GM23338 (cell line): ENCODE data around the gene LRRC28. TPM values are rescaled to one million over a fixed set of nuclear protein-coding genes. Genes with fewer than 3 reads are reported as not detected.

Experiments used
- ATAC-seq: fragments of 200-7000 bp; cut with Tn5 transposase; 3 replicates; pipeline ENCODE4 v1.9.1; 2020
- DNase-seq: peaks from one replicate; pipeline ENCODE4 v3.0.0-alpha.2; 2015; ENCODE audit warnings: low spot score
- H2AFZ ChIP-seq: fragments of 200-600 bp; sonication (generic); 2 replicates; pipeline ENCODE4 v1.8.0; 2016; ENCODE audit warnings: antibody characterized with exemption, mild to moderate bottlenecking, moderate library complexity
- H3F3A ChIP-seq: fragments of 200-600 bp; sonication (generic); replicated peaks from 2 replicates; pipeline ENCODE4 v1.8.0; 2017; ENCODE audit warnings: antibody characterized with exemption, mixed run types, low read depth
- H3K27ac ChIP-seq: fragments of 200-600 bp; sonication (generic); 2 replicates; pipeline ENCODE4 v1.6.1; 2016; ENCODE audit warnings: low read depth
- H3K27me3 ChIP-seq: fragments of 200-600 bp; sonication (generic); 2 replicates; pipeline ENCODE4 v1.8.0; 2016; ENCODE audit warnings: mild to moderate bottlenecking, mixed run types, moderate library complexity; ENCODE audit not compliant: insufficient read depth
- H3K36me3 ChIP-seq: fragments of 200-600 bp; sonication (generic); 2 replicates; pipeline ENCODE4 v1.8.0; 2016; ENCODE audit warnings: mild to moderate bottlenecking; ENCODE audit not compliant: insufficient read depth
- H3K4me1 ChIP-seq: fragments of 200-600 bp; sonication (generic); 2 replicates; pipeline ENCODE4 v1.8.0; 2016; ENCODE audit warnings: mild to moderate bottlenecking, moderate library complexity; ENCODE audit not compliant: insufficient read depth
- H3K4me2 ChIP-seq: fragments of 200-600 bp; sonication (generic); 2 replicates; pipeline ENCODE4 v1.7.1; 2017; ENCODE audit warnings: mixed run types
- H3K4me3 ChIP-seq: fragments of 200-600 bp; sonication (generic); 2 replicates; pipeline ENCODE4 v1.6.1; 2016; ENCODE audit warnings: mixed run types
- H3K79me2 ChIP-seq: fragments of 200-600 bp; sonication (generic); replicated peaks from 2 replicates; pipeline ENCODE4 v1.8.0; 2017; ENCODE audit warnings: mild to moderate bottlenecking; ENCODE audit not compliant: insufficient read depth
- H3K9me2 ChIP-seq: fragments of 200-600 bp; sonication (generic); 2 replicates; pipeline ENCODE4 v1.8.0; 2017; ENCODE audit not compliant: insufficient read depth
- H4K20me1 ChIP-seq: fragments of 200-600 bp; sonication (generic); replicated peaks from 2 replicates; pipeline ENCODE4 v1.8.0; 2017; ENCODE audit warnings: mild to moderate bottlenecking; ENCODE audit not compliant: insufficient read depth
- H3K27ac Mint-ChIP-seq: 2 replicates; pipeline ENCODE4 v1.8.0; 2020; ENCODE audit warnings: inconsistent platforms, mild to moderate bottlenecking, moderate library complexity, mixed read lengths
- H3K27me3 Mint-ChIP-seq: 3 replicates; pipeline ENCODE4 v1.8.0; 2022; ENCODE audit warnings: low read depth, mild to moderate bottlenecking, moderate library complexity, mixed read lengths, inconsistent platforms; ENCODE audit not compliant: insufficient read depth, poor library complexity
- H3K36me3 Mint-ChIP-seq: 3 replicates; pipeline ENCODE4 v1.8.0; 2021; ENCODE audit warnings: low read depth, mild to moderate bottlenecking, inconsistent platforms, moderate library complexity, mixed read lengths
- H3K4me1 Mint-ChIP-seq: 3 replicates; pipeline ENCODE4 v1.8.0; 2020; ENCODE audit warnings: mild to moderate bottlenecking, inconsistent platforms, mixed read lengths
- H3K4me3 Mint-ChIP-seq: 3 replicates; pipeline ENCODE4 v1.8.0; 2021; ENCODE audit warnings: moderate library complexity, mild to moderate bottlenecking, inconsistent platforms, mixed read lengths
- H3K9me3 Mint-ChIP-seq: 3 replicates; pipeline ENCODE4 v1.8.0; 2020; ENCODE audit warnings: moderate library complexity, mild to moderate bottlenecking, inconsistent platforms, mixed read lengths
- CREB1 ChIP-seq: fragments of 250-450 bp; sonication (Bioruptor Pico); IDR thresholded peaks from 2 replicates; pipeline ENCODE4 v1.5.0; 2020; ENCODE audit warnings: low read depth, mild to moderate bottlenecking, moderate library complexity
- CTCF ChIP-seq, 2 experiments: fragments of 200-600 bp in 1 of 2; sonication (generic) in 1 of 2; conservative IDR thresholded peaks; 2 replicates each; pipeline versions ENCODE4 v1.5.1 to v1.6.1; 2016 to 2017; ENCODE audit warnings: antibody characterized with exemption in 2 of 2, low read depth in 2 of 2, mild to moderate bottlenecking in 2 of 2, moderate library complexity in 1 of 2
- JUNB ChIP-seq: IDR thresholded peaks from one replicate; pipeline ENCODE4 v1.6.1; 2016; ENCODE audit warnings: antibody characterized with exemption; ENCODE audit not compliant: unreplicated experiment
- NANOG ChIP-seq: IDR thresholded peaks from 2 replicates; pipeline ENCODE4 v1.6.1; 2016; ENCODE audit warnings: antibody characterized with exemption, borderline replicate concordance
- REST ChIP-seq: IDR thresholded peaks from one replicate; pipeline ENCODE4 v1.6.1; 2018; ENCODE audit warnings: antibody characterized with exemption; ENCODE audit not compliant: unreplicated experiment
- STAT1 ChIP-seq: IDR thresholded peaks from one replicate; pipeline ENCODE4 v1.6.1; 2016; ENCODE audit warnings: antibody characterized with exemption; ENCODE audit not compliant: unreplicated experiment
- ZNF114 ChIP-seq: fragments of 250-450 bp; sonication (Bioruptor Pico); IDR thresholded peaks from 2 replicates; pipeline ENCODE4 v1.5.0; 2020; ENCODE audit warnings: mild to moderate bottlenecking, moderate library complexity
- ZNF331 ChIP-seq: fragments of 250-450 bp; sonication (Bioruptor Pico); IDR thresholded peaks from 2 replicates; pipeline ENCODE4 v1.5.0; 2020; ENCODE audit warnings: low read depth, mild to moderate bottlenecking, moderate library complexity
- polyA plus RNA-seq: library from polyadenylated mRNA; unstranded; fragments of >200 nt; fragmentation: Nextera tagmentation; extraction: Ambion mirVana; gene quantifications from 2 replicates; pipeline ENCODE4 v1.2.1, GENCODE V29; 2016
- total RNA-seq: library from RNA; depleted of rRNA; stranded (reverse); fragments of >200 nt; shearing (Covaris generic); gene quantifications from 2 replicates; pipeline ENCODE4 v1.2.3, GENCODE V29; 2014

Gene LRRC28
- total and polyA plus RNA-seq, 2 experiments from 2014 or later = 12.9 to 28.4 TPM

GRCh38 chr15:99414755-99415731 lies 163.8 kb downstream of the LRRC28 start:
- Mint-ChIP-seq H3K27me3 (peaks cover 4% of the 10 kb centered on the region), H3K36me3 (0 out of 3 replicates have a peak, but pooled peaks cover 2% of the 10 kb centered on the region), H3K4me3 (no peak overlapping the region), H3K4me1 (no peaks in the 10 kb centered on the region), H3K27ac (no peak overlapping the region), H3K9me3 (peaks cover 2% of the 10 kb centered on the region; the same call in 1 of the 3 replicates)
- Histone ChIP-seq H3K4me3 (no peak overlapping the region), H3K9me2 (no peaks in the 10 kb centered on the region), H3K27ac (no peak overlapping the region), H3F3A (no peaks in the 10 kb centered on the region), H2AFZ (no peak overlapping the region), H3K36me3 (no peaks in the 10 kb centered on the region), H3K79me2 (no peaks in the 10 kb centered on the region), H3K4me1 (no peaks in the 10 kb centered on the region), H3K4me2 (no peak overlapping the region), H4K20me1 (no peaks in the 10 kb centered on the region), H3K27me3 (no peaks in the 10 kb centered on the region)
- DNase-seq = no peak
- ATAC-seq = no peak
- TF ChIP-seq CREB1 (CRISPR knock-in tag) (no peak), NANOG (no peak), REST (no peak), JUNB (no peak)

GRCh38 chr15:99416191-99417188 lies 165.2 kb downstream of the LRRC28 start:
- Mint-ChIP-seq H3K27ac (no peak overlapping the region), H3K36me3 (0 out of 3 replicates have a peak, but pooled peaks cover 2% of the 10 kb centered on the region), H3K27me3 (peaks cover 1% of the 10 kb centered on the region), H3K4me1 (peaks cover 8% of the 10 kb centered on the region; the same call in 2 of the 3 replicates), H3K4me3 (no peak overlapping the region), H3K9me3 (peaks cover 2% of the 10 kb centered on the region; the same call in 1 of the 3 replicates)
- H3K9me2 ChIP-seq = no peaks in the 10 kb centered on the region
- ATAC-seq = peak; percentile 81
- no peak overlapping the region for H3K4me2 ChIP-seq
- peak overlapping the region; percentile 85 for H2AFZ ChIP-seq
- H3K36me3 ChIP-seq = no peaks in the 10 kb centered on the region
- H3K27me3 ChIP-seq = no peaks in the 10 kb centered on the region
- H3F3A ChIP-seq = no peaks in the 10 kb centered on the region
- no peaks in the 10 kb centered on the region for H3K4me1 ChIP-seq
- H3K27ac ChIP-seq = no peak overlapping the region
- no peak overlapping the region for H3K4me3 ChIP-seq
- DNase-seq = no peak
- H4K20me1 ChIP-seq = no peaks in the 10 kb centered on the region
- H3K79me2 ChIP-seq = no peaks in the 10 kb centered on the region
- TF ChIP-seq ZNF114 (CRISPR knock-in tag) (no peak), ZNF331 (no peak), CTCF (conservative IDR thresholded peaks at IDR 0.05; ENCODE audit: low read depth in 2 of 2) (no peak), STAT1 (no peak), CREB1 (CRISPR knock-in tag) (no peak), JUNB (no peak)
